ENCODE measurements around the gene BRSK2. TPM values are rescaled to one million over a fixed set of nuclear protein-coding genes. Genes with fewer than 3 reads are reported as not detected.

The BRSK2 gene
- total RNA-seq, 3 donors from 2014 or later = 0.58 to 4.3 (median 0.60) TPM

- Histone ChIP-seq H3K9me3 (no peaks in the 10 kb centered on the region), H3K36me3 (ENCODE audit: low read depth) (no peaks in the 10 kb centered on the region), H3K4me1 (ENCODE audit: low read depth) (peaks cover 5% of the 10 kb centered on the region), H3K4me3 (no peak overlapping the region)
- intact Hi-C loops (cut with DNase I, micrococcal nuclease) = no loop called here
- DNase-seq = no peak
- ATAC-seq = peak; percentile 63
- no peak for TF ChIP-seq CTCF (IDR thresholded peaks at IDR 0.05)
These were observed 104.9 kb downstream of the BRSK2 start for GRCh38 chr11:1494650-1495049.

- no peaks in the 10 kb centered on the region for H3K36me3 ChIP-seq (ENCODE audit: low read depth)
- no peaks in the 10 kb centered on the region for H3K9me3 ChIP-seq
- intact Hi-C loops (cut with DNase I, micrococcal nuclease) = no loop called here
- ATAC-seq (peak; percentile 40), DNase-seq (peak in 1 of 3 donors; percentile 16)
- TF ChIP-seq CTCF (IDR thresholded peaks at IDR 0.05) = no peak
- H3K4me3 ChIP-seq = no peak overlapping the region
- peaks cover 5% of the 10 kb centered on the region for H3K4me1 ChIP-seq (ENCODE audit: low read depth)
These were observed 106.5 kb downstream of the BRSK2 start for GRCh38 chr11:1496091-1496760.

- H3K4me3 ChIP-seq = no peak overlapping the region
- H3K36me3 ChIP-seq (ENCODE audit: low read depth) = no peaks in the 10 kb centered on the region
- H3K9me3 ChIP-seq = no peaks in the 10 kb centered on the region
- intact Hi-C loops (cut with DNase I, micrococcal nuclease) = no loop called here
- peaks cover 5% of the 10 kb centered on the region for H3K4me1 ChIP-seq (ENCODE audit: low read depth)
- DNase-seq (peak in 1 of 3 donors; percentile 3), ATAC-seq (no peak)
- no peak for TF ChIP-seq CTCF (IDR thresholded peaks at IDR 0.05)
These were observed 107.0 kb downstream of the BRSK2 start for GRCh38 chr11:1496761-1497095.

GRCh38 chr11:1497600-1497999, 107.9 kb downstream of the BRSK2 start:
- Histone ChIP-seq H3K9me3 (no peaks in the 10 kb centered on the region), H3K36me3 (ENCODE audit: low read depth) (no peaks in the 10 kb centered on the region), H3K4me3 (no peak overlapping the region), H3K4me1 (ENCODE audit: low read depth) (peaks cover 5% of the 10 kb centered on the region)
- DNase-seq (peak in 1 of 3 donors; percentile 7), ATAC-seq (no peak)
- intact Hi-C loops (cut with DNase I, micrococcal nuclease) = no loop called here
- no peak for TF ChIP-seq CTCF (IDR thresholded peaks at IDR 0.05)

- no peak for DNase-seq
- TF ChIP-seq CTCF (IDR thresholded peaks at IDR 0.05) = no peak
These were observed 108.5 kb downstream of the BRSK2 start for GRCh38 chr11:1498262-1498661.

More at GRCh38 chr11:1498262-1498661, 108.5 kb downstream of the BRSK2 start:
- Histone ChIP-seq H3K9me3 (no peaks in the 10 kb centered on the region), H3K4me3 (no peak overlapping the region), H3K4me1 (ENCODE audit: low read depth) (peaks cover 5% of the 10 kb centered on the region), H3K36me3 (ENCODE audit: low read depth) (no peaks in the 10 kb centered on the region)
- ATAC-seq = no peak
- intact Hi-C loops (cut with DNase I, micrococcal nuclease) = no loop called here
